HL-60 (cell line): ENCODE results near the gene FGD5.

Experiments used
- POLR2AphosphoS5 ChIP-seq: IDR thresholded peaks from 2 replicates; pipeline ENCODE4 v1.6.1; 2012; ENCODE audit warnings: low read depth
- TF ChIP-seq, protein P1 (sequence below): IDR thresholded peaks from one replicate; pipeline ENCODE4 v1.5.1; 2011; ENCODE audit warnings: low read length, control low read depth, inconsistent platforms; ENCODE audit not compliant: insufficient read depth
- TF ChIP-seq, protein P2 (sequence below): IDR thresholded peaks from 2 replicates; pipeline ENCODE4 v1.6.1; 2012; ENCODE audit warnings: low read depth; ENCODE audit not compliant: insufficient replicate concordance

DNA sequence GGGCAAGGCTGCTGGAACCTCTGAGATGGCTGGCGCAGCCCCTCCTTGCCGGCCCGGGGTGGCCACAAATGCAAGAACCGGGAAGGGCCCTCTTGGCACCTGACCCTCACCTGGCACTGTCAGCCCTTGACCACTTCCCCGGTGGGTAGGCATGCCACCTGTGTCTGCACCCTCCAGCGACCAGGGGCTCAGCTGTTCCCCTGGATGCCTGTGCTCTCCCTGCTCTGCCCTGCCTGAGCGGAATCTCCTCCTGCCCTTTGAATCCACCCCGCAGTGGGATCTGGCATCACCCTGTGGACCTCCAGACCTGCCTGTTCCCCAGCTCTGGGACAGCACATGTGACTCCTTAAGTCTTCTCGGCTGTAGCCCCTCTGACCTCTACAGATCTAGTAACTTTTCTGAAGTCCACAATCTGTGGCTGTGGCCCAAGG is 26.1 kb upstream of the FGD5 start:
- TF ChIP-seq, protein P1, sequence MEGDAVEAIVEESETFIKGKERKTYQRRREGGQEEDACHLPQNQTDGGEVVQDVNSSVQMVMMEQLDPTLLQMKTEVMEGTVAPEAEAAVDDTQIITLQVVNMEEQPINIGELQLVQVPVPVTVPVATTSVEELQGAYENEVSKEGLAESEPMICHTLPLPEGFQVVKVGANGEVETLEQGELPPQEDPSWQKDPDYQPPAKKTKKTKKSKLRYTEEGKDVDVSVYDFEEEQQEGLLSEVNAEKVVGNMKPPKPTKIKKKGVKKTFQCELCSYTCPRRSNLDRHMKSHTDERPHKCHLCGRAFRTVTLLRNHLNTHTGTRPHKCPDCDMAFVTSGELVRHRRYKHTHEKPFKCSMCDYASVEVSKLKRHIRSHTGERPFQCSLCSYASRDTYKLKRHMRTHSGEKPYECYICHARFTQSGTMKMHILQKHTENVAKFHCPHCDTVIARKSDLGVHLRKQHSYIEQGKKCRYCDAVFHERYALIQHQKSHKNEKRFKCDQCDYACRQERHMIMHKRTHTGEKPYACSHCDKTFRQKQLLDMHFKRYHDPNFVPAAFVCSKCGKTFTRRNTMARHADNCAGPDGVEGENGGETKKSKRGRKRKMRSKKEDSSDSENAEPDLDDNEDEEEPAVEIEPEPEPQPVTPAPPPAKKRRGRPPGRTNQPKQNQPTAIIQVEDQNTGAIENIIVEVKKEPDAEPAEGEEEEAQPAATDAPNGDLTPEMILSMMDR = no peak
- TF ChIP-seq, protein P2, sequence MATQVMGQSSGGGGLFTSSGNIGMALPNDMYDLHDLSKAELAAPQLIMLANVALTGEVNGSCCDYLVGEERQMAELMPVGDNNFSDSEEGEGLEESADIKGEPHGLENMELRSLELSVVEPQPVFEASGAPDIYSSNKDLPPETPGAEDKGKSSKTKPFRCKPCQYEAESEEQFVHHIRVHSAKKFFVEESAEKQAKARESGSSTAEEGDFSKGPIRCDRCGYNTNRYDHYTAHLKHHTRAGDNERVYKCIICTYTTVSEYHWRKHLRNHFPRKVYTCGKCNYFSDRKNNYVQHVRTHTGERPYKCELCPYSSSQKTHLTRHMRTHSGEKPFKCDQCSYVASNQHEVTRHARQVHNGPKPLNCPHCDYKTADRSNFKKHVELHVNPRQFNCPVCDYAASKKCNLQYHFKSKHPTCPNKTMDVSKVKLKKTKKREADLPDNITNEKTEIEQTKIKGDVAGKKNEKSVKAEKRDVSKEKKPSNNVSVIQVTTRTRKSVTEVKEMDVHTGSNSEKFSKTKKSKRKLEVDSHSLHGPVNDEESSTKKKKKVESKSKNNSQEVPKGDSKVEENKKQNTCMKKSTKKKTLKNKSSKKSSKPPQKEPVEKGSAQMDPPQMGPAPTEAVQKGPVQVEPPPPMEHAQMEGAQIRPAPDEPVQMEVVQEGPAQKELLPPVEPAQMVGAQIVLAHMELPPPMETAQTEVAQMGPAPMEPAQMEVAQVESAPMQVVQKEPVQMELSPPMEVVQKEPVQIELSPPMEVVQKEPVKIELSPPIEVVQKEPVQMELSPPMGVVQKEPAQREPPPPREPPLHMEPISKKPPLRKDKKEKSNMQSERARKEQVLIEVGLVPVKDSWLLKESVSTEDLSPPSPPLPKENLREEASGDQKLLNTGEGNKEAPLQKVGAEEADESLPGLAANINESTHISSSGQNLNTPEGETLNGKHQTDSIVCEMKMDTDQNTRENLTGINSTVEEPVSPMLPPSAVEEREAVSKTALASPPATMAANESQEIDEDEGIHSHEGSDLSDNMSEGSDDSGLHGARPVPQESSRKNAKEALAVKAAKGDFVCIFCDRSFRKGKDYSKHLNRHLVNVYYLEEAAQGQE = no peak
- no peak for TF ChIP-seq POLR2AphosphoS5
